ENCODE measurements around the gene AGAP1. TPM values are rescaled to one million over a fixed set of nuclear protein-coding genes. Genes with fewer than 3 reads are reported as not detected.

Gene AGAP1
- total RNA-seq, 1 donor from 2014 or later, result 36.2 TPM

- Histone ChIP-seq H3K4me1 (peaks cover 11% of the 10 kb centered on the region), H3K36me3 (no peaks in the 10 kb centered on the region), H3K27ac (no peak overlapping the region), H3K4me3 (no peak overlapping the region), H3K9me3 (no peaks in the 10 kb centered on the region), H3K27me3 (ENCODE audit: low read depth) (no peaks in the 10 kb centered on the region)
- intact Hi-C loops (cut with DNase I), result no loop called here
- ATAC-seq (no peak), DNase-seq (no peak)
- no peak for TF ChIP-seq CTCF (IDR thresholded peaks at IDR 0.05)
Observed at GRCh38 chr2:236082061-236082460, 588.2 kb downstream of the AGAP1 start.

- no peaks in the 10 kb centered on the region for H3K36me3 ChIP-seq
- H3K9me3 ChIP-seq, result no peaks in the 10 kb centered on the region
- H3K4me1 ChIP-seq, result peaks cover 11% of the 10 kb centered on the region
- no peak overlapping the region for H3K27ac ChIP-seq
- TF ChIP-seq CTCF (IDR thresholded peaks at IDR 0.05), result no peak
- intact Hi-C loops (cut with DNase I), result no loop called here
- ATAC-seq, result no peak
- no peak overlapping the region for H3K4me3 ChIP-seq
- H3K27me3 ChIP-seq (ENCODE audit: low read depth), result no peaks in the 10 kb centered on the region
- no peak for DNase-seq
Observed at GRCh38 chr2:236083934-236084333, 590.1 kb downstream of the AGAP1 start.

GRCh38 chr2:236085211-236085610 lies 591.4 kb downstream of the AGAP1 start:
- H3K4me1 ChIP-seq, result peaks cover 11% of the 10 kb centered on the region
- H3K36me3 ChIP-seq, result no peaks in the 10 kb centered on the region
- DNase-seq (no peak), ATAC-seq (no peak)
- intact Hi-C loops (cut with DNase I), result no loop called here
- no peak overlapping the region for H3K4me3 ChIP-seq
- no peak overlapping the region for H3K27ac ChIP-seq
- TF ChIP-seq CTCF (IDR thresholded peaks at IDR 0.05), result no peak
- no peaks in the 10 kb centered on the region for H3K9me3 ChIP-seq
- H3K27me3 ChIP-seq (ENCODE audit: low read depth), result no peaks in the 10 kb centered on the region

- DNase-seq (no peak), ATAC-seq (no peak)
- Histone ChIP-seq H3K4me3 (no peak overlapping the region), H3K4me1 (peaks cover 11% of the 10 kb centered on the region), H3K27ac (no peak overlapping the region), H3K9me3 (no peaks in the 10 kb centered on the region), H3K27me3 (ENCODE audit: low read depth) (no peaks in the 10 kb centered on the region), H3K36me3 (no peaks in the 10 kb centered on the region)
- no peak for TF ChIP-seq CTCF (IDR thresholded peaks at IDR 0.05)
- intact Hi-C loops (cut with DNase I), result no loop called here
Observed at GRCh38 chr2:236085647-236086046, 591.8 kb downstream of the AGAP1 start.

GRCh38 chr2:236086403-236086970 lies 592.6 kb downstream of the AGAP1 start:
- TF ChIP-seq CTCF (IDR thresholded peaks at IDR 0.05), result no peak
- intact Hi-C loops (cut with DNase I), result no loop called here
- ATAC-seq, result no peak
- Histone ChIP-seq H3K27ac (no peak overlapping the region), H3K4me3 (no peak overlapping the region), H3K36me3 (no peaks in the 10 kb centered on the region), H3K9me3 (no peaks in the 10 kb centered on the region), H3K27me3 (ENCODE audit: low read depth) (no peaks in the 10 kb centered on the region), H3K4me1 (peaks cover 11% of the 10 kb centered on the region)
- DNase-seq, result no peak

All from lower lobe of right lung (tissue), 2 donors.